Heart left ventricle (tissue), 13 donors: Measurements from ENCODE around the gene GAREM1.

Experiments
- CTCF ChIP-seq, 12 donors: fragments of 200-600 bp; sonication (generic) in 4 of 12; IDR thresholded peaks; one replicate each; pipeline versions ENCODE4 v1.5.0 to v1.8.0; 2018 to 2022; ENCODE audit warnings: antibody characterized with exemption in 12 of 12, mild to moderate bottlenecking in 5 of 12
- POLR2A ChIP-seq, 2 donors: fragments of 450-650 bp; IDR thresholded peaks; one replicate each; pipeline ENCODE4 v1.6.1; 2017; ENCODE audit warnings: antibody characterized with exemption in 2 of 2, mild to moderate bottlenecking in 2 of 2, moderate library complexity in 2 of 2
- donor health status: ischemic (EF 13 %, LVEDD 7.1; RV severe dilation, severe dysfunction).
- donor health status: DM: no; HTN: yes; CAD: no.
- donor health status: DM: no; HTN: no; CAD: no.
- donor health status: ischemic (EF 25% LVEDD 6.9; RV normal size, moderate dysfunction).
- donor health status: ischemic (EF 25% LVEDD 5.7; RV mildly dilated, moderate dysfunction).
- donor health status: ischemic (EF 35%, LVEDD 5.7; RV mildly dilated, moderate dysfunction).
- donor health status: nonischemic (EF 11% LVEDD 7.7; RV severe dilation, severe dysfunction).
- donor health status: DM: yes; HTN: yes; CAD: no.
- donor health status: PGD.
- donor health status: ischemic (EF 29% LVEDD 5.4; RV normal size, mild dysfunction).
- donor health status: nonischemic (EF 23%, LVEDD 6.1; RV moderate dilation, normal function).

GRCh38 chr18:32393407-32393806 is 77.3 kb downstream of the GAREM1 start:
- TF ChIP-seq CTCF (IDR thresholded peaks at IDR 0.05) = no peak
- TF ChIP-seq POLR2A (IDR thresholded peaks at IDR 0.05) = no peak
